GM12878 (cell line): ENCODE results near the gene IFIT5. TPM values are rescaled to one million over a fixed set of nuclear protein-coding genes. Genes with fewer than 3 reads are reported as not detected.

ENCODE experiments used
- ATAC-seq: fragments of 200-7000 bp; cut with Tn5 transposase; 3 replicates; pipeline ENCODE4 v1.9.1; 2020; ENCODE audit warnings: mild to moderate bottlenecking, moderate library complexity
- BruUV-seq: library from RNA; stranded (reverse); fragments of 400-500 nt; replicated peaks from 2 replicates; lab custom pipeline; 2021; lab: Mats Ljungman, UMichigan
- CTCF ChIA-PET: fragments of 300-600 bp; sonication (Branson Sonifier 250); formaldehyde crosslinking; extraction: SDS; loops from one replicate; lab custom pipeline; 2021; ENCODE audit warnings: inconsistent platforms; lab: Yijun Ruan, JAX
- POLR2A ChIA-PET: fragments of 350-600 bp; formaldehyde crosslinking; extraction: SDS; loops from one replicate; lab custom pipeline; 2021; ENCODE audit warnings: inconsistent platforms; lab: Charles Lee
- RAD21 ChIA-PET: fragments of 300-600 bp; sonication (Branson Sonifier 250); formaldehyde crosslinking; loops from one replicate; lab custom pipeline; 2023; ENCODE audit warnings: antibody characterized with exemption; ENCODE audit not compliant: unreplicated experiment; lab: Charles Lee
- SMC1A ChIA-PET: fragments of 300-600 bp; sonication (Branson Sonifier 250); formaldehyde crosslinking; loops from one replicate; lab custom pipeline; 2023; ENCODE audit not compliant: unreplicated experiment, uncharacterized antibody; lab: Charles Lee
- DNase-seq: peaks from one replicate; pipeline ENCODE4 v3.0.0-alpha.2; 2011; ENCODE audit warnings: low read depth, low spot score
- FAIRE-seq: peaks from 3 replicates; lab custom pipeline; 2011; peaks lifted over from hg19 to GRCh38; lab: Jason Lieb, UNC
- H2AFZ ChIP-seq: 2 replicates; pipeline ENCODE4 v1.6.0; 2011; ENCODE audit warnings: low read depth, low read length, control low read depth; ENCODE audit not compliant: control insufficient read depth
- H3K27ac ChIP-seq: 2 replicates; pipeline ENCODE4 v1.5.1; 2011; ENCODE audit warnings: control low read depth; ENCODE audit not compliant: control insufficient read depth, insufficient read depth
- H3K27me3 ChIP-seq, 2 experiments: replicated peaks in 1 of 2; 2 replicates each; pipeline versions ENCODE4 v1.6.0 to v1.6.1; 2011; ENCODE audit warnings: low read length in 1 of 2; ENCODE audit not compliant: control insufficient read depth in 2 of 2, insufficient read depth in 2 of 2
- H3K36me3 ChIP-seq, 2 experiments: 2 replicates each; pipeline ENCODE4 v1.5.1; 2011; ENCODE audit warnings: low read length in 1 of 2; ENCODE audit not compliant: control insufficient read depth in 2 of 2, insufficient read depth in 2 of 2
- H3K4me1 ChIP-seq: 2 replicates; pipeline ENCODE4 v1.6.1; 2011; ENCODE audit warnings: mild to moderate bottlenecking, low read length, moderate library complexity, mixed read lengths; ENCODE audit not compliant: control insufficient read depth, insufficient read depth
- H3K4me2 ChIP-seq: 2 replicates; pipeline ENCODE4 v1.6.0; 2011; ENCODE audit warnings: control low read depth; ENCODE audit not compliant: control insufficient read depth, insufficient read depth
- H3K4me3 ChIP-seq: fragments of 200-600 bp; sonication (generic); 2 replicates; pipeline ENCODE4 v1.5.1; 2016
- H3K79me2 ChIP-seq: 2 replicates; pipeline ENCODE4 v1.6.0; 2011; ENCODE audit warnings: low read length; ENCODE audit not compliant: control insufficient read depth, insufficient read depth
- H3K9ac ChIP-seq: 2 replicates; pipeline ENCODE4 v1.8.0; 2011; ENCODE audit warnings: low read length, control low read depth, mixed read lengths; ENCODE audit not compliant: control insufficient read depth, insufficient read depth
- H3K9me3 ChIP-seq: replicated peaks from 3 replicates; pipeline ENCODE4 v1.5.1; 2011; ENCODE audit warnings: mild to moderate bottlenecking, low read length; ENCODE audit not compliant: control insufficient read depth, insufficient read depth
- H4K20me1 ChIP-seq: 2 replicates; pipeline ENCODE4 v1.6.0; 2011; ENCODE audit not compliant: control insufficient read depth, insufficient read depth
- BRCA1 ChIP-seq: IDR thresholded peaks from 2 replicates; pipeline ENCODE4 v1.6.1; 2011; ENCODE audit warnings: low read depth, low read length, improper control_type of control experiment
- EED ChIP-seq: sonication (generic); IDR thresholded peaks from 2 replicates; pipeline ENCODE4 v1.6.1; 2016; ENCODE audit warnings: antibody characterized with exemption, low read depth
- FOXK2 ChIP-seq: fragments of 450-650 bp; IDR thresholded peaks from 2 replicates; pipeline ENCODE4 v1.6.1; 2017; ENCODE audit warnings: mild to moderate bottlenecking, moderate library complexity
- GABPA ChIP-seq: IDR thresholded peaks from 2 replicates; pipeline ENCODE4 v1.6.1; 2014; ENCODE audit warnings: antibody characterized with exemption, low read depth, mild to moderate bottlenecking, inconsistent platforms
- IKZF1 ChIP-seq: fragments of 450-650 bp; conservative IDR thresholded peaks from 2 replicates; pipeline ENCODE4 v1.6.1; 2017; ENCODE audit warnings: antibody characterized with exemption, mild to moderate bottlenecking
- JUNB ChIP-seq: IDR thresholded peaks from 2 replicates; pipeline ENCODE4 v1.6.1; 2016; ENCODE audit warnings: antibody characterized with exemption, mild to moderate bottlenecking
- LARP7 ChIP-seq: fragments of 450-650 bp; IDR thresholded peaks from 2 replicates; pipeline ENCODE4 v1.6.1; 2017; ENCODE audit warnings: mild to moderate bottlenecking
- MLLT1 ChIP-seq: fragments of 450-650 bp; IDR thresholded peaks from 2 replicates; pipeline ENCODE4 v1.6.1; 2016; ENCODE audit warnings: mild to moderate bottlenecking
- PAX5 ChIP-seq: IDR thresholded peaks from 2 replicates; pipeline ENCODE4 v1.6.1; 2011; ENCODE audit warnings: low read depth, low read length, borderline replicate concordance
- RAD21 ChIP-seq: IDR thresholded peaks from 2 replicates; pipeline ENCODE4 v1.6.1; 2011; ENCODE audit warnings: mild to moderate bottlenecking, low read depth, low read length, moderate library complexity; ENCODE audit not compliant: insufficient read depth
- SKIL ChIP-seq: fragments of 450-650 bp; IDR thresholded peaks from 2 replicates; pipeline ENCODE4 v1.6.1; 2017; ENCODE audit warnings: mild to moderate bottlenecking, low read depth, inconsistent platforms; ENCODE audit not compliant: poor library complexity, severe bottlenecking
- SREBF1 ChIP-seq: IDR thresholded peaks from 2 replicates; pipeline ENCODE4 v1.6.1; 2012; ENCODE audit warnings: mild to moderate bottlenecking, low read length
- WGBS: methylation state at CpG from one replicate; pipeline ENCODE4 v1.1.6; 2016; ENCODE audit warnings: low lambda C conversion rate; ENCODE audit not compliant: insufficient replicate concordance, insufficient coverage; ENCODE audit errors: missing lambda C conversion rate; 5-methylcytosine and 5-hydroxymethylcytosine counted together
- in situ Hi-C: fragments of 300-500 bp; cut with MboI; formaldehyde crosslinking; loops from 9 replicates; pipeline ENCODE4 v1.14.3; 2018; ENCODE audit warnings: mixed read lengths
- intact Hi-C: fragments of 100-400 bp; cut with micrococcal nuclease; formaldehyde crosslinking; loops from one replicate; pipeline ENCODE4 v1.14.2; 2022; ENCODE audit not compliant: unreplicated experiment
- polyA plus RNA-seq, 11 experiments: library from polyadenylated mRNA; depleted of rRNA in 4 of 11; unstranded in 6 of 11; stranded (reverse) in 5 of 11; fragments of >200 nt; fragmentation: Nextera tagmentation in 4 of 11; fragmentation: Illumina TruSeq in 1 of 11; extraction: Ambion mirVana in 4 of 11; extraction: Trizol in 1 of 11; gene quantifications; 1 replicate in 1 of 11; 2 replicates in 10 of 11; pipeline versions ENCODE4 v1.2.1 to v1.2.3, GENCODE V29; 2011 to 2016; ENCODE audit warnings: inconsistent platforms in 2 of 11, missing spikeins in 2 of 11, low read depth in 1 of 11
- total RNA-seq, 4 experiments: library from RNA; depleted of rRNA in 3 of 4; stranded (reverse); fragments of >200 nt in 3 of 4; fragmentation: Illumina TruSeq in 1 of 4; extraction: Trizol in 1 of 4; gene quantifications; 2 replicates each; pipeline versions ENCODE4 v1.2.1 to v1.2.3, GENCODE V29; 2013 to 2021

IFIT5 gene
- total and polyA plus RNA-seq, 10 of the 15 experiments (the other 5 are each of a cell fraction or from before 2014, with no cell fraction given) = 5.9 to 17.0 (median 10.4) TPM

- in situ Hi-C loops = loop anchor here (10.0 kb wide), 1 partner anchor 134 kb away; no protein-coding TSS in a partner anchor
- Histone ChIP-seq H3K79me2 (peaks cover 34% of the 10 kb centered on the region), H3K4me1 (no peaks in the 10 kb centered on the region), H3K36me3 (peaks cover 0 to 20% of the 10 kb centered on the region in 2 experiments), H4K20me1 (no peaks in the 10 kb centered on the region), H3K9me3 (no peaks in the 10 kb centered on the region), H3K4me2 (no peak overlapping the region), H3K27ac (no peak overlapping the region), H2AFZ (no peak overlapping the region), H3K4me3 (no peak overlapping the region), H3K27me3 (no peaks in the 10 kb centered on the region), H3K9ac (no peak overlapping the region)
- DNase-seq (no peak), FAIRE-seq (no peak), ATAC-seq (no peak)
- whole genome bisulfite sequencing = 93% methylated on average over 2 of the region's 2 CpGs
- SMC1A ChIA-PET = interaction anchor here (1.0 to 1.4 kb wide), 6 partner anchors 24 to 204 kb away, joined by 3 to 5 read pairs (median 3); partner anchors contain the start of genes IFIT1 and IFIT2
- BruUV-seq = no TSS peak
- intact Hi-C loops = loop anchor here (10.0 kb wide), 2 partner anchors 284 to 374 kb away; partner anchors contain the start of gene KIF20B
- CTCF ChIA-PET = interaction anchor here (0.7 to 4.5 kb wide), 5 partner anchors 29 to 204 kb away, joined by 3 to 30 read pairs (median 4); partner anchors contain the start of gene IFIT1
- TF ChIP-seq MLLT1 (no peak), BRCA1 (no peak), LARP7 (no peak), EED (no peak), GABPA (no peak), RAD21 (no peak), IKZF1 (no peak), SREBF1 (no peak), JUNB (no peak), PAX5 (no peak), FOXK2 (no peak), SKIL (no peak)
- RAD21 ChIA-PET = interaction anchor here (4.0 kb wide), 1 partner anchor 28 kb away, joined by 20 read pairs; the partner anchor contains the start of gene IFIT1
- POLR2A ChIA-PET = no interaction called here
Observed at GRCh38 chr10:89421018-89421476, 6.7 kb downstream of the IFIT5 start.
